ENCODE results near the gene PXYLP1.

GRCh38 chr3:141274411-141275031 is 42.9 kb downstream of the PXYLP1 start:
- no peak for TF ChIP-seq POLR2A (IDR thresholded peaks at IDR 0.05; ENCODE audit: low read depth, low read length)
- no peak for TF ChIP-seq POLR2AphosphoS5 (IDR thresholded peaks at IDR 0.05; ENCODE audit: low read depth, low read length)
